Measurements from ENCODE around the gene SLIT3.

SLIT3 gene

GRCh38 chr5:168944004-168944403 lies 356.9 kb downstream of the SLIT3 start:
- Histone ChIP-seq H3K4me1 (ENCODE audit: control insufficient read depth, low read length) (peaks cover 2% of the 10 kb centered on the region; the same call in 1 of the 2 replicates), H3K27ac (ENCODE audit: low read depth, low read length) (no peak overlapping the region), H3F3A (ENCODE audit: control insufficient read depth, insufficient read depth) (no peaks in the 10 kb centered on the region), H3K4me2 (ENCODE audit: low read length) (no peak overlapping the region), H3K79me2 (ENCODE audit: control insufficient read depth, low read length) (no peaks in the 10 kb centered on the region), H3K4me3 (ENCODE audit: low read length) (no peak overlapping the region), H3K36me3 (ENCODE audit: control insufficient read depth, low read length) (no peaks in the 10 kb centered on the region), H3K9me2 (replicated peaks; ENCODE audit: control insufficient read depth, low read length) (no peaks in the 10 kb centered on the region), H3K9me3 (ENCODE audit: control insufficient read depth, insufficient read depth, low read length) (no peaks in the 10 kb centered on the region; the same call in 1 of the 2 replicates), H4K20me1 (ENCODE audit: control insufficient read depth, insufficient read depth, low read depth, low read length) (no peaks in the 10 kb centered on the region), H3K27me3 (ENCODE audit: control insufficient read depth, low read length) (peaks cover 3% of the 10 kb centered on the region; the same call in 1 of the 2 replicates)
- TF ChIP-seq EZH2phosphoT487 (IDR thresholded peaks at IDR 0.05; ENCODE audit: borderline replicate concordance, low read length) = no peak
- TF ChIP-seq CTCF (IDR thresholded peaks at IDR 0.05; ENCODE audit: low read depth, low read length, poor library complexity, severe bottlenecking) = no peak

- H3K4me1 ChIP-seq (ENCODE audit: control insufficient read depth, low read length) = peaks cover 2% of the 10 kb centered on the region; the same call in 1 of the 2 replicates
- no peaks in the 10 kb centered on the region; the same call in 1 of the 2 replicates for H3K9me3 ChIP-seq (ENCODE audit: control insufficient read depth, insufficient read depth, low read length)
- no peaks in the 10 kb centered on the region for H3F3A ChIP-seq (ENCODE audit: control insufficient read depth, insufficient read depth)
- no peaks in the 10 kb centered on the region for H3K9me2 ChIP-seq (replicated peaks; ENCODE audit: control insufficient read depth, low read length)
- H3K4me3 ChIP-seq (ENCODE audit: low read length) = no peak overlapping the region
- H3K4me2 ChIP-seq (ENCODE audit: low read length) = no peak overlapping the region
- H3K79me2 ChIP-seq (ENCODE audit: control insufficient read depth, low read length) = no peaks in the 10 kb centered on the region
- H4K20me1 ChIP-seq (ENCODE audit: control insufficient read depth, insufficient read depth, low read depth, low read length) = no peaks in the 10 kb centered on the region
- TF ChIP-seq CTCF (IDR thresholded peaks at IDR 0.05; ENCODE audit: low read depth, low read length, poor library complexity, severe bottlenecking) (no peak), EZH2phosphoT487 (IDR thresholded peaks at IDR 0.05; ENCODE audit: borderline replicate concordance, low read length) (no peak)
- H3K36me3 ChIP-seq (ENCODE audit: control insufficient read depth, low read length) = no peaks in the 10 kb centered on the region
- peaks cover 3% of the 10 kb centered on the region; the same call in 1 of the 2 replicates for H3K27me3 ChIP-seq (ENCODE audit: control insufficient read depth, low read length)
- H3K27ac ChIP-seq (ENCODE audit: low read depth, low read length) = no peak overlapping the region
Observed at GRCh38 chr5:168943091-168943884, 357.7 kb downstream of the SLIT3 start.

- no peaks in the 10 kb centered on the region for H3K79me2 ChIP-seq (ENCODE audit: control insufficient read depth, low read length)
- no peak overlapping the region for H3K4me3 ChIP-seq (ENCODE audit: low read length)
- TF ChIP-seq CTCF (IDR thresholded peaks at IDR 0.05; ENCODE audit: low read depth, low read length, poor library complexity, severe bottlenecking) (no peak), EZH2phosphoT487 (IDR thresholded peaks at IDR 0.05; ENCODE audit: borderline replicate concordance, low read length) (no peak)
- H3K4me2 ChIP-seq (ENCODE audit: low read length) = no peak overlapping the region
- H3F3A ChIP-seq (ENCODE audit: control insufficient read depth, insufficient read depth) = no peaks in the 10 kb centered on the region
- peaks cover 3% of the 10 kb centered on the region; the same call in 1 of the 2 replicates for H3K27me3 ChIP-seq (ENCODE audit: control insufficient read depth, low read length)
- no peak overlapping the region for H3K27ac ChIP-seq (ENCODE audit: low read depth, low read length)
- no peaks in the 10 kb centered on the region; the same call in 1 of the 2 replicates for H3K9me3 ChIP-seq (ENCODE audit: control insufficient read depth, insufficient read depth, low read length)
- H3K9me2 ChIP-seq (replicated peaks; ENCODE audit: control insufficient read depth, low read length) = no peaks in the 10 kb centered on the region
- peaks cover 2% of the 10 kb centered on the region; the same call in 1 of the 2 replicates for H3K4me1 ChIP-seq (ENCODE audit: control insufficient read depth, low read length)
- H3K36me3 ChIP-seq (ENCODE audit: control insufficient read depth, low read length) = no peaks in the 10 kb centered on the region
- no peaks in the 10 kb centered on the region for H4K20me1 ChIP-seq (ENCODE audit: control insufficient read depth, insufficient read depth, low read depth, low read length)
Observed at GRCh38 chr5:168941901-168942300, 359.0 kb downstream of the SLIT3 start.

Data from DOHH2 (cell line).